Measurements from ENCODE around the gene CAND1. TPM values are rescaled to one million over a fixed set of nuclear protein-coding genes. Genes with fewer than 3 reads are reported as not detected.

Gene CAND1
- polyA plus RNA-seq, 2 of the 4 experiments (the other 2 are of a cell fraction), result 70.3 to 185 TPM

GRCh38 chr12:67256649-67257048 lies 12.5 kb upstream of the CAND1 start:
- no peak overlapping the region for H3K27ac ChIP-seq
- ChIA-PET CTCF (no interaction called here), POLR2A (interaction anchor here (1.9 kb wide), 1 partner anchor 12 kb away, joined by 14 read pairs; the partner anchor contains the start of gene CAND1)
- 52% methylated on average over 5 of the region's 5 CpGs for WGBS (ENCODE audit: missing lambda C conversion rate)
- no peak; a peak in 1 of 6 replicates for ATAC-seq
- no peak overlapping the region for H3K4me3 ChIP-seq
- TF ChIP-seq ZC3H11A (IDR thresholded peaks at IDR 0.05) (no peak), CBX2 (IDR thresholded peaks at IDR 0.05; ENCODE audit: borderline replicate concordance, low read depth) (no peak), POLR2AphosphoS2 (conservative IDR thresholded peaks at IDR 0.05; ENCODE audit: low read length) (no peak), SREBF2 (IDR thresholded peaks at IDR 0.05) (no peak), MAX (IDR thresholded peaks at IDR 0.05) (no peak), HEYL (CRISPR knock-in tag; IDR thresholded peaks at IDR 0.05) (no peak), HOXA7 (CRISPR knock-in tag; IDR thresholded peaks at IDR 0.05) (no peak), CBX8 (IDR thresholded peaks at IDR 0.05) (no peak), GATA3 (IDR thresholded peaks at IDR 0.05; ENCODE audit: borderline replicate concordance) (no peak), ESRRA (IDR thresholded peaks at IDR 0.05; ENCODE audit: borderline replicate concordance, low read length) (no peak), CHD2 (IDR thresholded peaks at IDR 0.05; ENCODE audit: low read length, partially characterized antibody) (no peak), JUNB (IDR thresholded peaks at IDR 0.05) (no peak), ZFP36 (IDR thresholded peaks at IDR 0.05; ENCODE audit: borderline replicate concordance, partially characterized antibody) (no peak), FOSB (CRISPR knock-in tag; IDR thresholded peaks at IDR 0.05) (no peak), SMC3 (IDR thresholded peaks at IDR 0.05) (no peak), MAFK (IDR thresholded peaks at IDR 0.05; ENCODE audit: partially characterized antibody) (no peak), RARB (CRISPR knock-in tag; IDR thresholded peaks at IDR 0.05) (no peak), RFX5 (IDR thresholded peaks at IDR 0.05) (no peak)
- TF ChIP-seq, protein P1, sequence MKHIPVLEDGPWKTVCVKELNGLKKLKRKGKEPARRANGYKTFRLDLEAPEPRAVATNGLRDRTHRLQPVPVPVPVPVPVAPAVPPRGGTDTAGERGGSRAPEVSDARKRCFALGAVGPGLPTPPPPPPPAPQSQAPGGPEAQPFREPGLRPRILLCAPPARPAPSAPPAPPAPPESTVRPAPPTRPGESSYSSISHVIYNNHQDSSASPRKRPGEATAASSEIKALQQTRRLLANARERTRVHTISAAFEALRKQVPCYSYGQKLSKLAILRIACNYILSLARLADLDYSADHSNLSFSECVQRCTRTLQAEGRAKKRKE (CRISPR knock-in tag; IDR thresholded peaks at IDR 0.05; ENCODE audit: low read depth), result no peak
- TF ChIP-seq, protein P2, sequence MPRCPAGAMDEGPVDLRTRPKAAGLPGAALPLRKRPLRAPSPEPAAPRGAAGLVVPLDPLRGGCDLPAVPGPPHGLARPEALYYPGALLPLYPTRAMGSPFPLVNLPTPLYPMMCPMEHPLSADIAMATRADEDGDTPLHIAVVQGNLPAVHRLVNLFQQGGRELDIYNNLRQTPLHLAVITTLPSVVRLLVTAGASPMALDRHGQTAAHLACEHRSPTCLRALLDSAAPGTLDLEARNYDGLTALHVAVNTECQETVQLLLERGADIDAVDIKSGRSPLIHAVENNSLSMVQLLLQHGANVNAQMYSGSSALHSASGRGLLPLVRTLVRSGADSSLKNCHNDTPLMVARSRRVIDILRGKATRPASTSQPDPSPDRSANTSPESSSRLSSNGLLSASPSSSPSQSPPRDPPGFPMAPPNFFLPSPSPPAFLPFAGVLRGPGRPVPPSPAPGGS (IDR thresholded peaks at IDR 0.05), result no peak
- no peak for DNase-seq (ENCODE audit: low read depth in 1 of 2, low spot score in 1 of 2)
- no peak for FAIRE-seq
- H3K9me3 ChIP-seq, result no peaks in the 10 kb centered on the region
- no peaks in the 10 kb centered on the region for H3K4me1 ChIP-seq
- H3K4me2 ChIP-seq, result no peak overlapping the region

DNA sequence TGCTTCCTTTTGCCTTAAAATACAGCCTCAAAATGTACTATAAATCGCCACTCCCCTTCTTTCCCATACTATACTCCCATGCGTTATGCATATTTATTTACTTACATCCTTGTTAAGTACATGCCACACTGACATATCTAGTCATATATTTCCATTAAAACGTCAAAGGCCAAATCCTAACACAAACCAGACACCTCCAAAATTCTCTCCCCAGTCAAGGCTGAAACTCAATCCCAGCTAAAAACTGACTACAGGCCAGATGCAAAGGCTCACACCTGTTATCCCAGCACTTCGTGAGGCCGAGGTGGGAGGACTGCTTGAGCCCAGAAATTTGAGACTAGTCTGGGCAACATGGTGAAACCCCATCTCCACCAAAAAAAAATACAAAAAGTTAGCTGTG lies 5.7 kb upstream of the CAND1 start:
- FAIRE-seq, result no peak
- no peak for TF ChIP-seq EHF (CRISPR knock-in tag; IDR thresholded peaks at IDR 0.05)
- TF ChIP-seq PHF8 (IDR thresholded peaks at IDR 0.05; ENCODE audit: borderline replicate concordance, low read depth), result no peak
- TF ChIP-seq JUN (IDR thresholded peaks at IDR 0.05), result no peak
- no peak for TF ChIP-seq ZSCAN20 (CRISPR knock-in tag; IDR thresholded peaks at IDR 0.05)
- no peak for TF ChIP-seq POLR2A (IDR thresholded peaks at IDR 0.05; ENCODE audit: low read length)
- TF ChIP-seq, protein P1 (CRISPR knock-in tag; IDR thresholded peaks at IDR 0.05; ENCODE audit: low read depth), result no peak
- TF ChIP-seq, protein P2 (IDR thresholded peaks at IDR 0.05), result no peak
- TF ChIP-seq SREBF2 (IDR thresholded peaks at IDR 0.05), result no peak
- TF ChIP-seq RNF2 (IDR thresholded peaks at IDR 0.05; ENCODE audit: borderline replicate concordance, low read depth), result no peak
- no peak for TF ChIP-seq MAFK (IDR thresholded peaks at IDR 0.05; ENCODE audit: partially characterized antibody)
- TF ChIP-seq, protein P3, sequence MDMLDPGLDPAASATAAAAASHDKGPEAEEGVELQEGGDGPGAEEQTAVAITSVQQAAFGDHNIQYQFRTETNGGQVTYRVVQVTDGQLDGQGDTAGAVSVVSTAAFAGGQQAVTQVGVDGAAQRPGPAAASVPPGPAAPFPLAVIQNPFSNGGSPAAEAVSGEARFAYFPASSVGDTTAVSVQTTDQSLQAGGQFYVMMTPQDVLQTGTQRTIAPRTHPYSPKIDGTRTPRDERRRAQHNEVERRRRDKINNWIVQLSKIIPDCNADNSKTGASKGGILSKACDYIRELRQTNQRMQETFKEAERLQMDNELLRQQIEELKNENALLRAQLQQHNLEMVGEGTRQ (IDR thresholded peaks at IDR 0.05), result no peak
- TF ChIP-seq, protein P4, sequence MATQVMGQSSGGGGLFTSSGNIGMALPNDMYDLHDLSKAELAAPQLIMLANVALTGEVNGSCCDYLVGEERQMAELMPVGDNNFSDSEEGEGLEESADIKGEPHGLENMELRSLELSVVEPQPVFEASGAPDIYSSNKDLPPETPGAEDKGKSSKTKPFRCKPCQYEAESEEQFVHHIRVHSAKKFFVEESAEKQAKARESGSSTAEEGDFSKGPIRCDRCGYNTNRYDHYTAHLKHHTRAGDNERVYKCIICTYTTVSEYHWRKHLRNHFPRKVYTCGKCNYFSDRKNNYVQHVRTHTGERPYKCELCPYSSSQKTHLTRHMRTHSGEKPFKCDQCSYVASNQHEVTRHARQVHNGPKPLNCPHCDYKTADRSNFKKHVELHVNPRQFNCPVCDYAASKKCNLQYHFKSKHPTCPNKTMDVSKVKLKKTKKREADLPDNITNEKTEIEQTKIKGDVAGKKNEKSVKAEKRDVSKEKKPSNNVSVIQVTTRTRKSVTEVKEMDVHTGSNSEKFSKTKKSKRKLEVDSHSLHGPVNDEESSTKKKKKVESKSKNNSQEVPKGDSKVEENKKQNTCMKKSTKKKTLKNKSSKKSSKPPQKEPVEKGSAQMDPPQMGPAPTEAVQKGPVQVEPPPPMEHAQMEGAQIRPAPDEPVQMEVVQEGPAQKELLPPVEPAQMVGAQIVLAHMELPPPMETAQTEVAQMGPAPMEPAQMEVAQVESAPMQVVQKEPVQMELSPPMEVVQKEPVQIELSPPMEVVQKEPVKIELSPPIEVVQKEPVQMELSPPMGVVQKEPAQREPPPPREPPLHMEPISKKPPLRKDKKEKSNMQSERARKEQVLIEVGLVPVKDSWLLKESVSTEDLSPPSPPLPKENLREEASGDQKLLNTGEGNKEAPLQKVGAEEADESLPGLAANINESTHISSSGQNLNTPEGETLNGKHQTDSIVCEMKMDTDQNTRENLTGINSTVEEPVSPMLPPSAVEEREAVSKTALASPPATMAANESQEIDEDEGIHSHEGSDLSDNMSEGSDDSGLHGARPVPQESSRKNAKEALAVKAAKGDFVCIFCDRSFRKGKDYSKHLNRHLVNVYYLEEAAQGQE (IDR thresholded peaks at IDR 0.05), result no peak
- POLR2A ChIA-PET, result no interaction called here
- Histone ChIP-seq H3K27ac (no peak overlapping the region), H3K9me3 (no peaks in the 10 kb centered on the region), H3K4me2 (no peak overlapping the region), H3K4me3 (no peak overlapping the region), H3K4me1 (peaks cover 5% of the 10 kb centered on the region; the same call in 2 of the 3 replicates)
- CTCF ChIA-PET, result interaction anchor here (1.0 kb wide), 1 partner anchor 19 kb away, joined by 3 read pairs; no protein-coding TSS in a partner anchor
- no peak for ATAC-seq
- WGBS (ENCODE audit: missing lambda C conversion rate), result 52% methylated on average over 5 of the region's 5 CpGs
- no peak for DNase-seq (ENCODE audit: low read depth in 1 of 2, low spot score in 1 of 2)

All from A549 (cell line).